ENCODE measurements around the gene LIMA1.
"Not testable (repeated sequence)": the region's sequence is repeated elsewhere in the genome, so short reads cannot be mapped to it uniquely, and the experiment has no call there.

- TF ChIP-seq CTCF, POLR2A (IDR thresholded peaks at IDR 0.05): not testable (repeated sequence)
These were observed 41.5 kb upstream of the LIMA1 start for GRCh38 chr12:50324770-50325169.

Data from lower leg skin (tissue), 3 donors.